HepG2 (cell line): Measurements from ENCODE around the gene TUBB4B. TPM values are rescaled to one million over a fixed set of nuclear protein-coding genes. Genes with fewer than 3 reads are reported as not detected.

Experiments
- HNF4A ChIP-seq: sonication (generic); formaldehyde crosslinking; IDR thresholded peaks from 2 replicates; pipeline ENCODE4 v1.4.0; 2020; ENCODE audit warnings: missing genetic modification reagents
- RAD21 ChIP-seq: fragments of 450-650 bp; formaldehyde crosslinking; IDR thresholded peaks from 2 replicates; pipeline ENCODE4 v1.5.0; 2020; ENCODE audit warnings: mild to moderate bottlenecking
- RCOR2 ChIP-seq: IDR thresholded peaks from 2 replicates; pipeline ENCODE4 v1.6.1; 2016; ENCODE audit warnings: missing biosample characterization, missing genetic modification reagents
- SALL1 ChIP-seq: sonication (generic); formaldehyde crosslinking; IDR thresholded peaks from 2 replicates; pipeline ENCODE4 v1.8.0; 2022; ENCODE audit warnings: mild to moderate bottlenecking, missing genetic modification reagents
- SSRP1 ChIP-seq: IDR thresholded peaks from 2 replicates; pipeline ENCODE4 v1.6.1; 2016; ENCODE audit warnings: control low read depth
- TBL1XR1 ChIP-seq: fragments of 150-350 bp; IDR thresholded peaks from 2 replicates; pipeline ENCODE4 v1.6.1; 2014; ENCODE audit warnings: borderline replicate concordance, low read length; ENCODE audit not compliant: partially characterized antibody
- TFDP1 ChIP-seq: IDR thresholded peaks from 2 replicates; pipeline ENCODE4 v1.6.1; 2016; ENCODE audit warnings: missing compliant biosample characterization, missing genetic modification reagents, borderline replicate concordance
- TMF1 ChIP-seq: sonication (generic); formaldehyde crosslinking; IDR thresholded peaks from 2 replicates; pipeline ENCODE4 v1.8.1; 2022; ENCODE audit warnings: low read depth, missing genetic modification reagents
- XRCC5 ChIP-seq: fragments of 200-400 bp; formaldehyde crosslinking; optimal IDR thresholded peaks from 2 replicates; pipeline ENCODE3; 2017; ENCODE audit warnings: mild to moderate bottlenecking, low read length
- ZBTB14 ChIP-seq: sonication (generic); formaldehyde crosslinking; IDR thresholded peaks from 2 replicates; pipeline ENCODE4 v1.4.0; 2020; ENCODE audit warnings: missing genetic modification reagents
- ZBTB34 ChIP-seq: sonication (generic); formaldehyde crosslinking; IDR thresholded peaks from 2 replicates; pipeline ENCODE4 v1.8.0; 2022; ENCODE audit warnings: mild to moderate bottlenecking, missing genetic modification reagents
- ZBTB39 ChIP-seq: sonication (generic); formaldehyde crosslinking; IDR thresholded peaks from 2 replicates; pipeline ENCODE4 v1.5.0; 2020; ENCODE audit warnings: missing genetic modification reagents
- ZBTB7B ChIP-seq: sonication (generic); formaldehyde crosslinking; IDR thresholded peaks from 2 replicates; pipeline ENCODE4 v1.4.0; 2020; ENCODE audit warnings: missing genetic modification reagents
- ZNF30 ChIP-seq: sonication (generic); formaldehyde crosslinking; IDR thresholded peaks from 2 replicates; pipeline ENCODE4 v1.5.0; 2020; ENCODE audit warnings: mild to moderate bottlenecking, missing genetic modification reagents
- ZNF337 ChIP-seq: sonication (generic); formaldehyde crosslinking; IDR thresholded peaks from 2 replicates; pipeline ENCODE4 v1.5.1; 2020; ENCODE audit warnings: missing genetic modification reagents, low read depth, mild to moderate bottlenecking, borderline replicate concordance
- ZNF530 ChIP-seq: sonication (generic); formaldehyde crosslinking; IDR thresholded peaks from 2 replicates; pipeline ENCODE4 v1.5.0; 2020; ENCODE audit warnings: low read depth, mild to moderate bottlenecking, missing genetic modification reagents
- ZNF605 ChIP-seq: sonication (generic); formaldehyde crosslinking; IDR thresholded peaks from 2 replicates; pipeline ENCODE4 v1.8.0; 2022; ENCODE audit warnings: mild to moderate bottlenecking, missing genetic modification reagents
- ZNF615 ChIP-seq: sonication (generic); formaldehyde crosslinking; IDR thresholded peaks from 2 replicates; pipeline ENCODE4 v1.5.0; 2020; ENCODE audit warnings: mild to moderate bottlenecking, missing genetic modification reagents, borderline replicate concordance
- ZNF678 ChIP-seq: sonication (generic); formaldehyde crosslinking; IDR thresholded peaks from 2 replicates; pipeline ENCODE4 v1.4.0; 2020; ENCODE audit warnings: mild to moderate bottlenecking, missing genetic modification reagents
- ZNF770 ChIP-seq: sonication (generic); formaldehyde crosslinking; IDR thresholded peaks from 2 replicates; pipeline ENCODE4 v1.5.0; 2020; ENCODE audit warnings: mild to moderate bottlenecking, missing genetic modification reagents
- ZNF792 ChIP-seq: IDR thresholded peaks from 2 replicates; pipeline ENCODE4 v1.6.1; 2016
- ZSCAN25 ChIP-seq: sonication (generic); formaldehyde crosslinking; IDR thresholded peaks from 2 replicates; pipeline ENCODE4 v1.8.0; 2022; ENCODE audit warnings: mild to moderate bottlenecking, missing genetic modification reagents
- polyA plus RNA-seq, 8 experiments: library from polyadenylated mRNA; depleted of rRNA in 3 of 8; stranded (reverse) in 7 of 8; unstranded in 1 of 8; fragments of >200 nt; fragmentation: Illumina TruSeq in 4 of 8; extraction: Trizol in 4 of 8; gene quantifications; 2 replicates each; pipeline versions ENCODE4 v1.2.1 to v1.2.3, GENCODE V29; 2011 to 2016; ENCODE audit warnings: low read depth in 4 of 8, missing spikeins in 1 of 8, mixed read lengths in 1 of 8; ENCODE audit not compliant: insufficient read depth in 1 of 8
- total RNA-seq, 5 experiments: library from RNA; depleted of rRNA; stranded (reverse); fragments of >200 nt; fragmentation: Illumina TruSeq; extraction: Trizol; gene quantifications; 2 replicates each; pipeline ENCODE4 v1.2.3, GENCODE V29; 2016; ENCODE audit warnings: low read depth in 1 of 5

TUBB4B gene
- total and polyA plus RNA-seq, 2 of the 13 experiments (the other 11 are each of a cell fraction or from before 2014, with no cell fraction given): 182 to 412 TPM

- TF ChIP-seq ZBTB34 (CRISPR knock-in tag) (0 out of 2 replicates have a peak, but pooled peaks have one; percentile 44), ZSCAN25 (CRISPR knock-in tag) (no peak), ZNF792 (CRISPR knock-in tag) (no peak), ZNF770 (CRISPR knock-in tag) (no peak), XRCC5 (peak; percentile 22), ZNF30 (CRISPR knock-in tag) (no peak), RAD21 (CRISPR knock-in tag) (no peak), TFDP1 (CRISPR knock-in tag) (peak; percentile 30; the same call in 1 of the 2 replicates), ZBTB7B (CRISPR knock-in tag) (0 out of 2 replicates have a peak, but pooled peaks have one; percentile 32), TBL1XR1 (no peak), TMF1 (peak; percentile 64; the same call in 1 of the 2 replicates), SSRP1 (CRISPR knock-in tag) (no peak), ZBTB39 (CRISPR knock-in tag) (no peak), ZNF605 (CRISPR knock-in tag) (peak; percentile 30; the same call in 1 of the 2 replicates), ZNF337 (CRISPR knock-in tag) (no peak), HNF4A (CRISPR knock-in tag) (peak; percentile 57), ZNF530 (no peak), SALL1 (CRISPR knock-in tag) (peak; percentile 10; the same call in 1 of the 2 replicates), ZBTB14 (CRISPR knock-in tag) (no peak), ZNF615 (no peak), ZNF678 (no peak), RCOR2 (CRISPR knock-in tag) (no peak)
These were observed 12.9 kb downstream of the TUBB4B start (continued) for GRCh38 chr9:137253717-137254623.
